ENCODE results near the gene LMO2.
A peak's percentile ranks its signal among the peaks of the same experiment; 100 is the strongest.

Gene LMO2

DNA sequence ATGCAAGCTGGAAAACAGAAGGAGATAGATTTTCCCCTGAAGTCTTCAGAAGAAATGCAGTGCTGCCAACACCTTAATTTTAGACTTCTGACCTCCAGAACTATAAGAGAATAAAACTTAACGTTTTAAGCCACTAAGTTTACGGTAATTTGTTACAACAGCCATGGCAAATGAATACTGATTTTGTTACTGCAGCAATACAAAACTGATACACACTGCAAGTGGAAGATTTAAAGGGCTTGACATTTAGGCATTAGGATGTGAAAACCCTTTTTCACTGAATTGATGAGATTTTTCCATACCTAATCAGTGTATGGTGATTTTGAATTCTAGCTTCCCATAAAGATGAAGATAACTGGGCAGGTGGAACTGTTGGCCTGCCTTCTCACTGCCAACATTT is 22.1 kb upstream of the LMO2 start:
- no peak for DNase-seq (ENCODE audit: low read depth in 2 of 2)

DNA sequence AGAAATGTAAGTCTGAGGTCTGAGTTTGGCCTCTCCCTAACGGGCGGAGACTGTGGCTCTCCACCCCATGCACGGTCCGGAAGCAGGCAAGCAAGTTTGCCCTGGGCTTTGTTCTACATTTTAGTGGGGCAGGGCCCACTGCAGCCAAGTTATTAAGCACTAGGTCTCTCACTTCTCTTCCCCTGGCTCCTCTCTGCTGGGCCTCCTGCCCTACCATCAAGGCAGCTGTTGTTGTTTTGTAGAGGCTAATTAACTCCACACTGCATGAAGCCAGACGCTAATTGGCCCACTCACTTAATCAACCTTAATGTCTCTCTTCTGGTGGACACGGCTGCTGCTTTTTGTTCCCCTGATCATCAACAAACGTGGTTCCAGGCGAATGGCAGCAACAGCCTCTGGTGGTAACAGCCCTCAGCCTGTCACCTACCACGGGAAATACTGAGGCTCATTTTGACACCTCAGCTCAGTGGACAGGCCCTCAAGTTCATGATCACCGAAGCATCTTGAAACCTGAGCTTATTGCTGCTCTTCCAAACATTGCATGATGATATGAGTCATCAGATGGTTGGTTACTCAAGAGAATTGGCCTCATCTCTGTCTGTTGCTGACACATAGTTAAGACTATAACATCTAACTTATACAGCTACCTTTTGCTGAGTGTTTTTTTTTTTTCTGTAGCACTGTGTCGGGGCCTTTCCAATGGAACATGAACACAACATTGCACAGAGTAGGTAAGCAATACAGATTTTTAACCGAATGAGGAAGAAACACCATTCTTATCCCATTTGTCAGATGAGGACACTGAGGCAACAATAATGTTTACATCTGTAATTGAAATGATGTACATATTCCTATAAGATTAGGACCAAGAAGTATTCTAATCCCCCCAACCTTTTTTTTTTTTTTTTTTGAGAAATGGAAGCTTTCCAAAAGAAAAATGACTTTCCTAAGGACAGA is 20.8 kb upstream of the LMO2 start:
- DNase-seq (ENCODE audit: low read depth in 2 of 2), result no peak

DNA sequence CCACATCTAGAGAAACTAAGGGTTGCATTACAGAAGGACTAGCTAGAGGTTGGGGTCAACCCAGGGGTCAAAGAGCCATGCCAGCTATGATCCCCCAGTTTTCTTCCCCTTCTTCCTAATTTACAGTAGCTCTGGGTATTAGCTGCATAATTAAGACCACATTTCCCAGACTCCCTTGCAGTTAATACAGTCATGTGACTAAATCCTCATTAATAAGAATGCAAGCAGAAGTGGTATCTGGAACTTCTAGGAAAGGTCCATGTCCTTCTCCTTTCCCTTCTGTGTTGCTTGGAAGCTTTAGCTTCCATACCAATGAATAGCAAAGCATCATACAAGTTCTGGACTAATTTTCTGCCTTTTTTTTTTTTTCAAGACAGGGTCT is 19.1 kb upstream of the LMO2 start:
- DNase-seq (ENCODE audit: low read depth in 2 of 2), result no peak

DNA sequence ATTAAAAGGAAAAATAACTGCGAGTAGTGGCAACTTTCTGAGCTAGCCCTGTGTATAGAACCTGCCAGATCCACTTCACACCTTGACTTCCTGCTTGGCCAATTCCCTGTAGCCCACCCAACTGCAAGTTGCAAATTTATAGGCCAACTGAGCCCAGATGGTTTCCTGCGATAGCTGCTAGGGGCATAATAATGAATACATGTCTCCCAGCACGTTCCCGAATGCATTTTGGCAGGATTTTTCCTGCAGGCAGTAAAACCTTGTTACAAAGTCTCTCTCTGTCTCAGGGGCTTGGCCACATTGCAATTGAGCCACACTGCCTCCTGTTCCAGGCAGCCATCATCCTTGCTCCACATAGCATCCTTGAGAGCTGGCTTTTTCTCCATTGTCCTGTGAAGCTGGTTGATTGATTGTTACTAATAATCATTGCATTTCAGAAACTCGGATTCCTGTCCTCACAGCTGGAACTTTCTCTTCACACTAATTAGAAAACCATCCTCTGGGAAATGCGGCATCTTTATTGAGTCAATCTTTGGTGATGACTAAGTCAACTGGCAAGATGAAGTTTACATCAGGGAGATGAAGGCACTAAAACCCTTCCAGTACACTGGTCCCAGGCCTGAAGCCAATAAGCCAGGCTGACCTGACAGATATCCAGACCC is 18.6 kb upstream of the LMO2 start:
- no peak for DNase-seq (ENCODE audit: low read depth in 2 of 2)

DNA sequence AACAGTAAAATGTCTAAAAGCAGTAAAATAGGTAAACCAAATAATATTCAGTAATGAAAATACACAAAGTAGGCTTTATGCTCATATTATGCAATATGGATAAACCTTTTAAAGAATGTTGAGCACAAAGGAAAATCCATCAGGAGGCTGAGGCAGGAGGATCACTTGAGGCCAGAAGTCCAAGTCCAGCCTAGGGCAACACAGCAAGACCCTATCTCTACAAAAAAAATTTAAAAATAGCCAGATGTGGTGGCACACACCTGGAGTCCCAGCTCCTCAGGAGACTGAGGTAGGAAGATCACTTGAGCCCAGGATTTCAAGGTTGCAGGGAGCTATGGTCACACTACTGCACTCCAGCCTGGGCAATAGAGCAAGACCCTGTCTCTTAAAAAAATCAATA is 17.7 kb upstream of the LMO2 start:
- DNase-seq (ENCODE audit: low read depth in 2 of 2), result no peak

DNA sequence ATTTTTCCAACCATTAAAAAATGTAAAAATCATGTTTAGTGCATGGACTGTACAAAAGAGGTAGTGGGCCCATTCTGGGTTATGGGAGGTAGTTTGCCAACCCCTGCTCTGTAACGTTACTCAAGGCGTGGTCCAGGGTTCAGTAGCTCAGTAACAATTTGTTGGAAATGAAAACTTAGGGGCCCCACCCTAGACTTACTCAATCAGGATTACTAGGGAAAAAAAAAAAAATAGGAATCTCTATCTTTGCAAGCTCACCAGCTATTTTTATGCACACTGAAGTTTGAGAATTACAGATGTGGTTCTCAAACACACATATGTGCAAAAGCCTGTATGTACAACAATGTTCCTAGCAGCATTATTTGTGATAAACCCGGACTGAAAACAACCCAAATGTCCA is 17.3 kb upstream of the LMO2 start:
- no peak for DNase-seq (ENCODE audit: low read depth in 2 of 2)

DNA sequence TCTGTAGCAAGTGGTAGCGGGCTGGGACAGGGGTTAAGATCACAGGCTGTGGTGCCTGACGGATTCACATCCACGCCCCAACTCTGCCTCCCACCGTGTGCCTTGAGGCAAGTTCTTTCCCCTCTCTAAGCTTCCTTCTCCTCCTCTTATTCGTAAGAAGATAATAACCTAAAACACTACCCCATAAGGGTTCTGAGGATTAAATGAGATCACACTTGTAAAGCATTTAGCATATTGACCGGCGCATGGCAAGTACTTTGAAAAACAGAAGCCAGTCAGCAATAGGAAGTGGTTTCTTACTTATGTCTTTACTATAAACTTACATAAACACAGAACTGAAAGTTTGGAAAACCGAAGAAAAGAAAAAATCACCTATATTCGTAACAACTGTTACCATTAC is 15.5 kb upstream of the LMO2 start:
- no peak for DNase-seq (ENCODE audit: low read depth in 2 of 2)

DNA sequence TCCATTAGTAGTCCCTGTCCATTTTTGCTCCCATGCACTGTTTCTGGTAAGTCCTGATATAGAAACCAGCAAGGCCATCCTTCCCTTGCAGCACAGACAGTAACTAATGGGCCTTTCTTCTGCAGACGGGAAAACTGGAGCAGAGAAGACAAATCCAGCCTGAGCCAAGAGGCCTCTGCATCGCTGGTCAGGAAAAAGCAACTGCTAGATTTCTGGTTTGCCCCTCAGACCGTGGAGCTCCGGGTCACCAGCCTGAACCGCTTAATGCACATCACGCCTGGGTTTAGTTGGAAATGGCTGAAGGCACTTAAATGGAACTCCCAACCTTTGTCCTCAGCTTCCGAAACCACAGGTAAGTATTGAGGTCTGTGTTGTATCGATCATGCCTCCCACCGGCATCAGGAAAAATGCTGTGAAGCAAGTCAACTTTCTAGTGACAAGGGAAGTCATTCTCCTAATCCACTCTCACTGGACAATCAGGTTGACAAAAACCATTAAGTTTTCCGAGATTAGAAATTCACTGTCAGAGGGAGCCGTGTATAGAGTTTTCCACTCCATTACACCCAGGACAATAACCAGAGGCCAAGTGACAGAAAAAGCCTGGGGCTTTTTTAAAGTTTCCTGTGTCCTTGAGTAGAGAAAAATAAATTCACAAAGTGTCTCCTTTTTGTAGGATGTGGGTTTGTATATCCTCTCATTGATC is 14.8 kb upstream of the LMO2 start:
- no peak for DNase-seq (ENCODE audit: low read depth in 2 of 2)

DNA sequence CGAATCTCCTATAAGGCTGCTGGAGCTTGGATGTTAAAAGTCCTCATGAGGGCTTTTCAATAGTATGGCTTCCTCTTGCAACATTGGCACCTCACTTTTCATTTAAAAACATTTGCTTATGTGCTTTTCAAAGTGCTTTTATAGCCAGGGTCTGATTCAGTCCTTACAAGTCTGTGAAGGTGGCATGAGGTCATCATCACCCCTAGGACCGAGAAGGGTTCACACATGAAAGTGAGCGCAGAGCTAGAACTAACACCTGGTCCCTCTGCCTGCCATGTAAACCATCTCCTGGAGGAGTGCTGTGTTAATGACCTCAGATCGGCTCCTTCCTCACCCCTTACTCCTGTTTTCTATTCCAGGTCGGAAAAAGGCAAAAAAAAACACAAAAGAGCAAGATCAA is 12.2 kb upstream of the LMO2 start:
- no peak for DNase-seq (ENCODE audit: low read depth in 2 of 2)

DNA sequence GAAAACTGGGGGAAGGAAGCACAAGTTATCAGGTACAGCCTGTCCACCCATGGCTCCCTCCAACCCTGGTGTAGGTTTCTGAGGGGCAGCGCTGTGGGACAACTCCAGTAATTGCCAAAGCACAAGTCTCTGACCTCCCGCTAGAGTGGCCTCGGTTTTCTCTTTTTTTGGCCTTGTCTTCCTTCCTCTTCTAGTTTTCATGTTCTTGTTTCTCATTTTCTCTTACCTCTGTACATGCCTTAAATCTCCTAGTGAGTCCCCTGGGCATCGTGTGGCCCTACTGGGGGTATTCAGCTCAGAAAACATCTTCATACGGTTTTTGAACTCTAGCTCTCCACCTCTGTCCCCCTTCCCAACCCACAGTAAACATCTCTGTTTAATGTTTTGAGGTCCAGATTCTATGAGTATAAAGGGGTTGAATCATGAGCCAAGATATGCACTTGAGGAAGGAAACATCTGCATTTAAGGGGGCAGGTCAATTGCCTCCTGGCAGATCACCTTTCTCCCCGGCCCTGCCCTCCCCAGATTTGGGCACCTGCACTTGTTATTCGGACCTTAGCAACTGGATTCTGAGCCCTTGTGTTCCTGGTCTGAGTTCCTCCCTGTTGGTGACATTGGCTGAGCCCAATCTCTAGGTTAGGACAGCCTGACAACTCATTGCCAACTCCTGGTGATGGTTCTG is 8.4 kb upstream of the LMO2 start:
- DNase-seq (ENCODE audit: low read depth in 2 of 2), result no peak

DNA sequence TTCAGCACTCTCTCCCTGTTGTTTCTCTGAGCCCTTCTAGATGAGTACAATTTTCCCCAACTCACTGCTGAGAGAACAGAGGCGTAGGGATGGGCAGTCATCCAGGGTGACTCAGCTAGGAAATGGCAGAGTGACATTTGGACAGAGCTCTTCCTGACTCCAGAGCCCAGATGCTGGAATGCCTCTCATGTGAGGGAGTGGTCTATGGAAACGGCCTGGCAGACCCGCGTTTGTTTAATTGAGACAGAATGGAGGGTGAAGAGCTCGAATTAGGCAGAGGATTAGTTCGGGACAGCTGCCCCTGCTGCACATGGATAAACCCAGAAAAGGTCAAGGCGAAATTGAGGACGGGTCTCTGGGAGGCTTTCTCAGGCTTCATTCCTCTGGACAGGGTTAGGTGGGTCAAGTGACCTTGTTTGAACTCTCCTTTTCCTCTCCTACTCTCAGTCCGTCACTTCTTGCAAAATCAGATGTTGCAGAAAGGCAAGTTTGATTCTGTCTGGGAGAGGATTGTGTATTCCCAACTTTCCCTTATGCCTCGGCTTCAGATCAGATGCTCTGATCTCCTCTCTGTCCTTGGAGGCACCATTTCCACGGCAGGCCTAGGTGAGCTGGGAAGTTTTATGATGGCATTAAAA is 7.6 kb upstream of the LMO2 start:
- DNase-seq (ENCODE audit: low read depth in 2 of 2), result no peak

DNA sequence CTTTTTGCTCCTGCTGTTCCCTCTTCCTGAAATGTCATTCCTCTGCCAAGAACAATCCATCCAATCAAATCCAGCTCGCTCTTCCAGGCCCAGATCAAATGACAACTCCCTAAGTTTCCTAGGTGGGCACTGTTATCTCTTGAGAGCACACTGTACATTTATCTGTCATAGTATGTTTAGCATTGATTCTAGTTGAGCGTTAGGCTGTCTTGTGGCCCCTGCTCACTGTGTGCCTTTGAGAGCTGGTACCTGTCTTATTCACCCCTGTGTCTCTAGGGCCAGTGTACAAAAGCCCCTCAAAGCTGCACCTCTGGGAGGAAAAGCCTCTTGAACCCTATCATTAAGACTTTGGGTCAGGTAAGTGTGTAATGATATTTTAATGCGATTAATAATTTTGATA is 7.1 kb upstream of the LMO2 start:
- no peak for DNase-seq (ENCODE audit: low read depth in 2 of 2)

DNA sequence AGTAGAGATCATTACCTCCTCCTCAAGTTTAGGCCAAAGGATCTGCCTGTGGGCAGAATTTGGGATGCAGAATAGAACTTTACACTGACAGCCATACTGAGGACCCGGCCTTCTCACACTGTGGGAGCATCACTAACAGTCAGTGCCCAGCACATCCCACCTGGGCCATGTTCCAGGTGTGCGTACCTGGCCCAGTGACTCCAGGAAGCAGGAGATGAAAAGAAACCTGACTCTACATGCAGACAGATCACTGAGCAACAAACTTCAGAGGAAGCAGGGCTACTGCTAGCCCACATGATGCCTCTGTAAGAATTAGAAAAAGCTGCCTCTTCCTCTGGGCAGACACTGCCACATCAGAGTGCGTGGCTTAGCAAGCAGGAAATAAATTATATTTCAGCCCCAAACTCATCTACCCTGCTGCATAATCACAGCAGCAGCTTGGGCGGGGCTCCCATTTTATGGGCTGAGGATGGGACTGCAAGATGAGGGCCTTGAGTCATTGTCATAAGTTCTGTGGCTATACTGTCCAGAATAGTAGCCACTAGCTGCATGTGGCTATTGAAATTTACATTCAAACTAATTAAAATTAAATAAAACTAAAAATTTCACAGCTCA is 6.0 kb upstream of the LMO2 start:
- no peak for DNase-seq (ENCODE audit: low read depth in 2 of 2)

DNA sequence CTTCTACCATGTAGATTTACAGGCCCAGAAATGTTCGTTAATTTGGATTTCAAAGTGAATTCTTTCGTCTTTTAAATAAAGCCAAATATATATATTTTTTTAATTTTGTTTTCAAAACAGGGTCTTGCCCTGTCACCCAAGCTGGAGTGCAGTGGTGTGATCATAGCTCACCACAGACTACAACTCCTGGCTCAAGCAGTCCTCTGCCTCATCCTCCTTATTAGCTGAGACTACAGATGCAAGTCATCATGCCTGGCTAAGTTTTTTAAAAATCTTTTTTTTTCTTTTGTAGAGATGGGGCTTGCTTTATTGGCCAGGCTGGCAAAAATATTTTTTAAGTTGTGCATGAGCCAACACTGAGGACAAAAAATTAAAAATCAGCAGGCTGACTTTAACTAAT is 5.0 kb upstream of the LMO2 start:
- no peak for DNase-seq (ENCODE audit: low read depth in 2 of 2)

DNA sequence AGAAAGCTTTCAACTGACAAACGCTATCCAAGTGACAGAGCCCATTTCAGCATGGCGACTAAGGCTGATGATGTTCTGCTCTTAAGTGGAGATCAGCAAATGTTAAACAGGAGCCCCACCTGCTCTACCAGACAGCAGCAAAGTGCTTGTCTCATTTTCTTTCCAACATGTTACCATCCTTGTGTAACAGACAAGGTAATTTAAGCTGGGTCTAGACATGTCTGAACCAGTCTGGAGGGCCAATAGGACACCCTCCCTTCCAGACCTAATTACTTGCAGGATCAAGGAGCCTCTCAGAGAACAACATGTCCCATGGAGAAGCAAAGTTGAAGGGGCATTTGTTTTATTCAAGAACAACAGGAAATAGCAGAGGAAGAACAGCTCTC is 3.9 kb upstream of the LMO2 start:
- no peak for DNase-seq (ENCODE audit: low read depth in 2 of 2)

DNA sequence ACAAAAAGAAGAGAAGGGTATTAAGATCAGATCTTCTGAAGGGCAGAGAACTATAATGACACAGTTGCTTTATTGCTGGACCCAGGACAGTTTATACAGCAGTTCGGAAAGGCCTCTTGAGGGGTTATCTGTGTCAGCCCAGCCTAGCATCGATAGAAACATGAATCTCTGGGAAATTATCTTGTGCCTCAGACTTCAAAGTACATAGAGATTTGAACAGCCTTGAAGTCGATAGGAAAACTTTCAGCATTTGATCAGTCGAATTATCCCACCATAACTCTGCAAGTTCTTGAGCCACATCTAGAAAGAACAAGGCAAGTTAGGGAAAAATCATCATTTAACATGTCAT is 2.5 kb upstream of the LMO2 start:
- DNase-seq (ENCODE audit: low read depth in 2 of 2), result no peak

DNA sequence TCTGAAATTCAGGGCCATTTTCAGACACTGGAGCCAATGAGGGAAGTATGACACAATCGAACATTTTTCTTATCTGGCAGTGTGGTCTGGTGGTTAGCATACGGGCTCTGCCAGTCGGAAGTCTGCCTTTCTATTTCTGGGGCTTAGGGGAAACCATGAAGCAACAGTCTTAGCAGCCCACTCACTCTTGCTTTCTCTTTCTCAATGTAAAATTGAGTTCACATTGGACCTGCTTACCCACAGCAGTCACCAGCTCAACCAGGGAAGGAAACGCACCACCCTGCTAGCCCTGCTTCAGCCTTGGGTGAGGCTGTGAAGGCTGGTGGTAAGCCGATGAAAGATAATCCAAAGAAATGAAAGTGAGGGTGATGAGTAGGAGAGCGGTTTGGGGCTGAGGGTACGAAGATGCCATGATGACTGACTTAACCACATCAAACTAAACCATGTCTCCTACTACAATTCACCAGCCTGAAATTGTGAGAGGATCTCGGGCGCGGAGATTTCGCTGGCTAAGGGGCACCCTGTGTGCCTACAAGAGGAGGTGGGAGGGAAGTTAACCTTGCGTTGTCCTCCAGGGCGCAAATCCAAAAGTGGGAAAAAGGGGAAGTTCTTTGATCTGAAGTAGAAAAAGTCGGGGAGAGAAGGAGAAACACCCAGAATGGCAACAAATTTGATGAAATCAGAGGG is 2.0 kb upstream of the LMO2 start:
- peak; percentile 66 to 72 for DNase-seq (ENCODE audit: low read depth in 2 of 2)

DNA sequence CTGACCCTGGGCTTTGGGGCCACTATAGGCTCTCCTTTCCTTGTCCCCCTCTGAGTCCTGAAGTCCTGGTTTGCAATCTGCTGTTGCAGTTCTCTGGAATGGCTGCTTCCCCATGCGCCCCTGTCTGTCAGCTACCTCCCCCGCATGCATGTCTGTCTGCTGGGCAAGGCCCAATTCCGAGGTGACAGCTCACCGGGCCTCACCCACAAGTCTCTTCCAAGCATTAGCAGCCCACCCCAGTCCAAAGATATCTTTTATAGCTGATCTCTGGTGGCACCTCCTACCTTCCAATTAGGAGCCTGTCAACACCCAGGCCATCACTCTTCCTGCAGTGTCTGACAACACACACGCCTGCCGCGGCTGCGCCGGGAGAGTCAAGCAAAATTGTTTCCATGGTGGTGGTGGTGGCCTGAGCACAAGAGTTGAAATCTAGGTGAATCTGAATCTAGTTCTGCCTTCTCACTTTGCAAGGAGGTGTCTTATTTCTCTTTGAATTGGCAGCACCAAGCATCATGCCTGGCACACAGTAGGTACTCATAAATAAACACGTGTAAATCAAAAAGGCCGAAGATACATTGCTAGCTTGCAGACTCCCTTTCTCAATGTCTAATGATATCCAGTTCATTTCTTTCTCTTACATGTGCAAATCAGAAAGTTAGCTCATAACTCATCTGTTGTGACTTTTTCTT is 1.2 kb upstream of the LMO2 start:
- no peak for DNase-seq (ENCODE audit: low read depth in 2 of 2)

DNA sequence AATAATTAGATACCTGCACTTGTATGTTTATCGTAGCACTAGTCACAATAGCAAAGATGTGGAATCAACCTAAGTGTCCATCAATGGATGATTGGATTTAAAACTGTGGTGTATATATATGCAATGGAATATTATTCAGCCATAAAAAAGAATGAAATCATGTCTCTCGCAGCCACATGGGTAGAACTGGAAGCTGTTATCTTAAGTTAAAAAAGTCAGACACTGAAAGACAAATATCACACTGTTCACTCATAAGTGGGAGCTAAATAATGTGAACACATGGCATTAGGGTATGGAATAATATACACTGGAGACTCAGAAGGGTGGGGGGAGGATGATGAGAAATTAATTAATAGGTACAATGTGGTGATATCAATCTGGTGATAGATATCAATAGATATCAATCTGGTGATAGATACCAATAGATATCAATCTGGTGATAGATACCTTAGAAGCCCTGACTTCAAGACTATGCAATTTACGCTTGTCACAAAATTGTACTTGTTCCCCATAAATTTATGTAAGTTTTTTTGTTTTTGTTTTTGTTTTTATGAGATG is 2.0 kb downstream of the LMO2 start:
- no peak for DNase-seq (ENCODE audit: low read depth in 2 of 2)

DNA sequence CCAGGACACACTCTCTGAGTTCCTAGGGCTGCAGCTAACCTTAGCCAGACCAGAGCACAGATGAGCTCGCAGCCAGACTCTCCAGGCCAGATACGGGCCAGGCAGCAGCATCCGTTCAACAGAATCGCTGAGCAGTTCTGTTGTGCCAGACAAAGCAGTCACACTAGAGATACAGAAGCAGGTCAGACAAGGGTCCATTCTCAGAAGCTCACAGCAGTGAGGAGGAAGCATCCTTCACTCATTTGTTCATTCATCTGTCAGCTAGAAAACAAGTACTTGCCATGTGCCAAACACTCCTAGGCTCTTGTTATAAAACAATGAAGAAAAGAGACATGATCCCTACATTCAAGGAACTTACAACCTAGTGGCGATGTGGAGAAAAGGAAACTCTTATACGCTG is 2.6 kb downstream of the LMO2 start:
- no peak for DNase-seq (ENCODE audit: low read depth in 2 of 2)

All from stimulated activated CD4-positive, alpha-beta T cell treated with anti-CD3 and anti-CD28 coated beads, Interleukin-15, amount 100 ng/mL, for 48 hours (primary cell).